Hematopoietic multipotent progenitor cell treated with erythropoietin and hydrocortisone succinate and interleukin-3 and kit ligand, for 6 days (in vitro differentiated cells): ENCODE measurements around the gene TOMM7.
"Not testable (repeated sequence)": the region's sequence is repeated elsewhere in the genome, so short reads cannot be mapped to it uniquely, and the experiment has no call there.

Experiments
- DNase-seq: peaks from one replicate; pipeline ENCODE4 v3.0.0-alpha.2; 2015

Gene TOMM7

GRCh38 chr7:22779730-22780323 lies 42.8 kb downstream of the TOMM7 start:
- not testable (repeated sequence) for DNase-seq

- no peak for DNase-seq
Observed at GRCh38 chr7:22776964-22777363, 45.7 kb downstream of the TOMM7 start.

GRCh38 chr7:22772885-22773284 lies 49.8 kb downstream of the TOMM7 start:
- DNase-seq, result no peak

GRCh38 chr7:22771872-22772228 lies 50.8 kb downstream of the TOMM7 start:
- no peak for DNase-seq

GRCh38 chr7:22771194-22771871 lies 51.3 kb downstream of the TOMM7 start:
- no peak for DNase-seq

- no peak for DNase-seq
Observed at GRCh38 chr7:22765609-22766008, 57.0 kb downstream of the TOMM7 start.
